B cell (primary cell): Measurements from ENCODE around the gene C16orf92.

Experiments
- CTCF ChIP-seq: fragments of 200-600 bp; IDR thresholded peaks from one replicate; pipeline ENCODE4 v1.8.0; 2022; ENCODE audit warnings: antibody characterized with exemption, mild to moderate bottlenecking
- EZH2 ChIP-seq: IDR thresholded peaks from 2 replicates; pipeline ENCODE4 v1.6.1; 2012; ENCODE audit warnings: borderline replicate concordance, low read depth, mild to moderate bottlenecking, moderate library complexity, low read length; ENCODE audit not compliant: insufficient read depth, poor library complexity, severe bottlenecking

DNA sequence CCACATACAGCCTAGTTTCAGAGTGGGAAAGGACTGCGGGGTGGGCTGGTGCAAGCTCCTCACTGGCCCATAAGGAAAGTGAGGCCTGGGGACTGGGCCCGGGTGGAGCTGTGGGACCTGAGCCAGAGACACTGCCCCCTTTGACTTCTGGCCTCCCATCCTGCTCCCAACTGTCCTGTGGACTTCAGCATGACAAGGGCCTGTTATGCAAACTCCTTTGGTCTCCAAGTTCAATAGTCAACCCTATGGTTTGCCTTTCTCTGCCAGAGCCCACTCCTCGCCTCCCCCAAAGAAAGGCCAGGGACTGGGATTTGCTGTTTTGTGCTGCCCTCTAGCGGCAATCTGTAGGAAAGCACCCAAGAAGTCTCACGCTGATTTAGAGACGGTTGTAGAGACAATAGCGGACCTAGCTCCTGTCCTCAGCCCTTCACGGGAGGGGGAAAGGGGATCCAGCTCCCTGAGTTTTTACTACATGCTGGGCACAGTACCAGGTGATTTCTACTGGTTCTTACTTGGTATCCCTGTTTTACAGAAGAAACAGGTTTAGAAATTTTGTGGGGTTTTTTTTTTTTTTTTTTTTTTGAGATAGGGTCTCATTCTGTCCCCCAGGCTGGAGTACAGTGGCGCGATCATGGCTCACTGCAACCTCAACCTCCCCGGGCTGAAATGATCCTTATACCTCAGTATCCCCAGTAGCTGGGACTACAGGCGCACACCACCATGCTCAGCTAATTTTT is 9.3 kb downstream of the C16orf92 start:
- no peak for TF ChIP-seq EZH2
- TF ChIP-seq CTCF = peak; percentile 76
